HEK293 (cell line): ENCODE measurements around the gene GALNS.

Experiments
- CTCF ChIA-PET: fragments of 350-600 bp; formaldehyde crosslinking; extraction: SDS; loops from one replicate; lab custom pipeline; 2021; ENCODE audit warnings: antibody characterized with exemption; lab: Yijun Ruan, JAX
- POLR2A ChIA-PET: fragments of 300-600 bp; formaldehyde crosslinking; extraction: SDS; loops from one replicate; lab custom pipeline; 2020; ENCODE audit warnings: antibody characterized with exemption, inconsistent platforms; lab: Yijun Ruan, JAX
- H3K27ac ChIP-seq: fragments of 200-500 bp; sonication (Bioruptor generic); 2 replicates; pipeline ENCODE4 v1.5.1; 2014; ENCODE audit warnings: low read depth, low read length, control low read depth, inconsistent platforms; ENCODE audit errors: extremely low read depth
- H3K36me3 ChIP-seq, 2 experiments: fragments of 200-500 bp in 1 of 2; sonication (Bioruptor generic) in 1 of 2; 1 replicate in 1 of 2; 2 replicates in 1 of 2; pipeline ENCODE4 v1.5.1; 2014 to 2017; ENCODE audit warnings: inconsistent platforms in 2 of 2, low read length in 2 of 2; ENCODE audit not compliant: control insufficient read depth in 2 of 2, insufficient read depth in 1 of 2
- H3K4me1 ChIP-seq: fragments of 200-500 bp; sonication (Bioruptor generic); 2 replicates; pipeline ENCODE4 v1.5.1; 2014; ENCODE audit warnings: mild to moderate bottlenecking, low read length, inconsistent platforms; ENCODE audit not compliant: control insufficient read depth, insufficient read depth
- H3K4me3 ChIP-seq: 2 replicates; pipeline ENCODE4 v1.5.1; 2011; ENCODE audit warnings: low read depth, mild to moderate bottlenecking, control low read depth, low read length, moderate library complexity
- H3K9me3 ChIP-seq: fragments of 200-500 bp; sonication (Bioruptor generic); 2 replicates; pipeline ENCODE4 v1.5.1; 2014; ENCODE audit warnings: low read depth, low read length, inconsistent platforms; ENCODE audit not compliant: control insufficient read depth, insufficient read depth
- GLI2 ChIP-seq: fragments of 450-650 bp; formaldehyde crosslinking; IDR thresholded peaks from 2 replicates; pipeline ENCODE4; 2017; ENCODE audit warnings: missing biosample characterization, missing genetic modification characterization, low read depth, borderline replicate concordance
- GLIS1 ChIP-seq: fragments of 450-650 bp; formaldehyde crosslinking; IDR thresholded peaks from 2 replicates; pipeline ENCODE4 v1.5.1; 2016; ENCODE audit warnings: missing biosample characterization, missing genetic modification characterization
- HOXA7 ChIP-seq: sonication (generic); formaldehyde crosslinking; IDR thresholded peaks from 2 replicates; pipeline ENCODE4 v1.8.1; 2022; ENCODE audit warnings: missing genetic modification reagents, borderline replicate concordance
- SCRT2 ChIP-seq: fragments of 450-650 bp; formaldehyde crosslinking; IDR thresholded peaks from 2 replicates; pipeline ENCODE4 v1.5.1; 2016; ENCODE audit warnings: missing biosample characterization, missing genetic modification characterization
- SP3 ChIP-seq: fragments of 450-650 bp; formaldehyde crosslinking; IDR thresholded peaks from 2 replicates; pipeline ENCODE4 v1.5.1; 2016; ENCODE audit warnings: missing biosample characterization, missing genetic modification characterization
- ZEB2 ChIP-seq: fragments of 450-650 bp; formaldehyde crosslinking; IDR thresholded peaks from 2 replicates; pipeline ENCODE4 v1.5.1; 2016; ENCODE audit warnings: missing biosample characterization, missing genetic modification characterization
- ZNF132 ChIP-seq: fragments of 450-650 bp; formaldehyde crosslinking; IDR thresholded peaks from 2 replicates; pipeline ENCODE4 v1.5.1; 2017; ENCODE audit warnings: missing biosample characterization, missing genetic modification characterization, borderline replicate concordance
- ZNF221 ChIP-seq: fragments of 450-650 bp; formaldehyde crosslinking; IDR thresholded peaks from 2 replicates; pipeline ENCODE4 v1.5.1; 2017; ENCODE audit warnings: missing biosample characterization, missing genetic modification characterization, borderline replicate concordance
- ZNF223 ChIP-seq: fragments of 450-650 bp; formaldehyde crosslinking; IDR thresholded peaks from 2 replicates; pipeline ENCODE4 v1.5.1; 2016; ENCODE audit warnings: missing biosample characterization, missing genetic modification characterization
- ZNF311 ChIP-seq: fragments of 450-650 bp; formaldehyde crosslinking; IDR thresholded peaks from 2 replicates; pipeline ENCODE4 v1.5.1; 2017; ENCODE audit warnings: missing biosample characterization, missing genetic modification characterization, borderline replicate concordance
- ZNF394 ChIP-seq: fragments of 450-650 bp; formaldehyde crosslinking; IDR thresholded peaks from 2 replicates; pipeline ENCODE4 v1.5.1; 2016; ENCODE audit warnings: missing biosample characterization, missing genetic modification characterization, mild to moderate bottlenecking, moderate library complexity, borderline replicate concordance
- ZNF621 ChIP-seq: fragments of 450-650 bp; formaldehyde crosslinking; IDR thresholded peaks from 2 replicates; pipeline ENCODE4 v1.5.1; 2017; ENCODE audit warnings: missing biosample characterization, missing genetic modification characterization
- ZNF670 ChIP-seq: fragments of 450-650 bp; formaldehyde crosslinking; IDR thresholded peaks from 2 replicates; pipeline ENCODE4 v1.5.1; 2016; ENCODE audit warnings: missing biosample characterization, missing genetic modification characterization, low read depth
- ZNF792 ChIP-seq: fragments of 450-650 bp; formaldehyde crosslinking; IDR thresholded peaks from 2 replicates; pipeline ENCODE4 v1.5.1; 2016; ENCODE audit warnings: missing biosample characterization, missing genetic modification characterization
- TF ChIP-seq, protein P1 (sequence below): fragments of 450-650 bp; formaldehyde crosslinking; IDR thresholded peaks from 2 replicates; pipeline ENCODE4 v1.5.1; 2016; ENCODE audit warnings: missing biosample characterization, missing genetic modification characterization
- TF ChIP-seq, protein P2 (sequence below): fragments of 450-650 bp; formaldehyde crosslinking; IDR thresholded peaks from 2 replicates; pipeline ENCODE4 v1.5.1; 2016; ENCODE audit warnings: missing biosample characterization, missing genetic modification characterization
- TF ChIP-seq, protein P3 (sequence below): fragments of 450-650 bp; formaldehyde crosslinking; IDR thresholded peaks from 2 replicates; pipeline ENCODE4 v1.5.1; 2016; ENCODE audit warnings: missing biosample characterization, missing genetic modification characterization
- TF ChIP-seq, protein P4 (sequence below): fragments of 450-650 bp; formaldehyde crosslinking; IDR thresholded peaks from 2 replicates; pipeline ENCODE4 v1.5.1; 2017; ENCODE audit warnings: missing biosample characterization, missing genetic modification characterization
- TF ChIP-seq, protein P5 (sequence below): fragments of 450-650 bp; formaldehyde crosslinking; conservative IDR thresholded peaks from 2 replicates; pipeline ENCODE4 v1.5.1; 2016; ENCODE audit warnings: low read depth, missing biosample characterization, missing genetic modification characterization
- TF ChIP-seq, protein P6 (sequence below): fragments of 450-650 bp; formaldehyde crosslinking; IDR thresholded peaks from 2 replicates; pipeline ENCODE4 v1.5.1; 2016; ENCODE audit warnings: missing biosample characterization, missing genetic modification characterization

Gene GALNS, protein sequence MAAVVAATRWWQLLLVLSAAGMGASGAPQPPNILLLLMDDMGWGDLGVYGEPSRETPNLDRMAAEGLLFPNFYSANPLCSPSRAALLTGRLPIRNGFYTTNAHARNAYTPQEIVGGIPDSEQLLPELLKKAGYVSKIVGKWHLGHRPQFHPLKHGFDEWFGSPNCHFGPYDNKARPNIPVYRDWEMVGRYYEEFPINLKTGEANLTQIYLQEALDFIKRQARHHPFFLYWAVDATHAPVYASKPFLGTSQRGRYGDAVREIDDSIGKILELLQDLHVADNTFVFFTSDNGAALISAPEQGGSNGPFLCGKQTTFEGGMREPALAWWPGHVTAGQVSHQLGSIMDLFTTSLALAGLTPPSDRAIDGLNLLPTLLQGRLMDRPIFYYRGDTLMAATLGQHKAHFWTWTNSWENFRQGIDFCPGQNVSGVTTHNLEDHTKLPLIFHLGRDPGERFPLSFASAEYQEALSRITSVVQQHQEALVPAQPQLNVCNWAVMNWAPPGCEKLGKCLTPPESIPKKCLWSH

DNA sequence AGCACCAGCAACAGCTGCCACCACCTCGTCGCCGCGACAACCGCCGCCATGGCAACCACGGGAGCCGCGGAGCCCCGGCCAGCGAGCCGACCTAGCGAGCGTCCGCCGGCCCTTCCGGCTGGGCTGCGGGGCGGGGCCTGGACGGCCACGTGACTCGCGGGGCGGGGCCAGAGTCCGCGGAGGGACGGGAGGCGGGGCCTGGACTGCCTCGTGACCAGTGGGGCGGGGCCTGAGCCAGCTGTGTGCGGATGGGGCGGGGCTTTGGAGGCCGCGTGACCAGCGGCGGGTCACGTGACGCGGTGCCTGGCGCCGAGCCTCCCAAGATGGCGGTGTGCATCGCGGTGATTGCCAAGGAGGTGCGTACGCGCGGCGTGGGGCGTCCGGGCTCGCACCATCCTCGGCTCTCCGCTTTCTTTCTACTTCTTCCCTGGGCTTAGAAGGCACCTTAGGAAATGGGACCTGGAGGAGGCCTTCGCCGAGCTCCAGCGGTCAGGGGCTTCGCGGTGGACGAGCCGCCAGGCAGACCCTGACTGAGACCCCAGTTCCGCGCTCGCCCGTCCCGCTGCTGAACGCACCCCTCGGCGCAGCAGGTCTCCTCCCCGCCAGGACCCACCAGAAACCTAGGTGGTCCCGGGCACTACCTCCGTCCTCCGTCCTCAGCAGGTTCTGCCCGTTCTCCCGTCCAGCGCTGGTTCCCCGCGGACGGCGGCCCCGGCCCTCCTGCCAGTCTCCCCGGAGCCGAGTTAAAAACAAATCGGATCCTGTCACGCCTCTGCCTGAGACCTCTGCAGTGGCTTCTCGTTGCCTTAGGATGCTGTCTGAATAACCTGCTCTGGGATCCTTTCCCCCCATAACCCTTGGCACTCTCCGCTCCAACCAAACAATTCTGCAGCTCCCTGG lies at the start of gene GALNS, which contains the start of gene TRAPPC2L:
Gene GALNS (minus strand): TSS at position 120 of the 900 bp plus-strand sequence. CDS start 70 bp downstream, at position 50.
Gene TRAPPC2L (plus strand): TSS at position 300 of the 900 bp plus-strand sequence. CDS start 24 bp downstream, at position 324.
- peak within 1 kb of the TSS; percentile 10; the same call in 1 of the 2 replicates for H3K27ac ChIP-seq
- no peaks in the 10 kb centered on the region for H3K9me3 ChIP-seq
- POLR2A ChIA-PET, result interaction anchor here (0.5 to 2.1 kb wide), 5 partner anchors 11 to 341 kb away, joined by 3 to 23 read pairs (median 3); partner anchors contain the start of genes ACSF3 and APRT
- CTCF ChIA-PET, result interaction anchor here (0.5 to 1.8 kb wide), 13 partner anchors 10 to 310 kb away, joined by 3 to 8 read pairs (median 3); partner anchors contain the start of gene APRT
- H3K36me3 ChIP-seq, result peaks cover 0 to 40% of the 10 kb centered on the region in 2 experiments; a peak in 1 of 3 replicates
- H3K4me1 ChIP-seq, result no peaks in the 10 kb centered on the region
- peak within 1 kb of the TSS; percentile 94 for H3K4me3 ChIP-seq
- no peak for TF ChIP-seq ZEB2 (tag by site-specific recombination)
- no peak for TF ChIP-seq ZNF670 (tag by site-specific recombination)
- no peak for TF ChIP-seq ZNF394 (tag by site-specific recombination)
- no peak for TF ChIP-seq GLI2 (tag by site-specific recombination)
- TF ChIP-seq, protein P1, sequence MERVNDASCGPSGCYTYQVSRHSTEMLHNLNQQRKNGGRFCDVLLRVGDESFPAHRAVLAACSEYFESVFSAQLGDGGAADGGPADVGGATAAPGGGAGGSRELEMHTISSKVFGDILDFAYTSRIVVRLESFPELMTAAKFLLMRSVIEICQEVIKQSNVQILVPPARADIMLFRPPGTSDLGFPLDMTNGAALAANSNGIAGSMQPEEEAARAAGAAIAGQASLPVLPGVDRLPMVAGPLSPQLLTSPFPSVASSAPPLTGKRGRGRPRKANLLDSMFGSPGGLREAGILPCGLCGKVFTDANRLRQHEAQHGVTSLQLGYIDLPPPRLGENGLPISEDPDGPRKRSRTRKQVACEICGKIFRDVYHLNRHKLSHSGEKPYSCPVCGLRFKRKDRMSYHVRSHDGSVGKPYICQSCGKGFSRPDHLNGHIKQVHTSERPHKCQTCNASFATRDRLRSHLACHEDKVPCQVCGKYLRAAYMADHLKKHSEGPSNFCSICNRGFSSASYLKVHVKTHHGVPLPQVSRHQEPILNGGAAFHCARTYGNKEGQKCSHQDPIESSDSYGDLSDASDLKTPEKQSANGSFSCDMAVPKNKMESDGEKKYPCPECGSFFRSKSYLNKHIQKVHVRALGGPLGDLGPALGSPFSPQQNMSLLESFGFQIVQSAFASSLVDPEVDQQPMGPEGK (tag by site-specific recombination), result 0 out of 2 replicates have a peak, but pooled peaks have one; percentile 23
- peak; percentile 34; the same call in 1 of the 2 replicates for TF ChIP-seq GLIS1 (tag by site-specific recombination)
- TF ChIP-seq ZNF221 (tag by site-specific recombination), result no peak
- TF ChIP-seq, protein P2, sequence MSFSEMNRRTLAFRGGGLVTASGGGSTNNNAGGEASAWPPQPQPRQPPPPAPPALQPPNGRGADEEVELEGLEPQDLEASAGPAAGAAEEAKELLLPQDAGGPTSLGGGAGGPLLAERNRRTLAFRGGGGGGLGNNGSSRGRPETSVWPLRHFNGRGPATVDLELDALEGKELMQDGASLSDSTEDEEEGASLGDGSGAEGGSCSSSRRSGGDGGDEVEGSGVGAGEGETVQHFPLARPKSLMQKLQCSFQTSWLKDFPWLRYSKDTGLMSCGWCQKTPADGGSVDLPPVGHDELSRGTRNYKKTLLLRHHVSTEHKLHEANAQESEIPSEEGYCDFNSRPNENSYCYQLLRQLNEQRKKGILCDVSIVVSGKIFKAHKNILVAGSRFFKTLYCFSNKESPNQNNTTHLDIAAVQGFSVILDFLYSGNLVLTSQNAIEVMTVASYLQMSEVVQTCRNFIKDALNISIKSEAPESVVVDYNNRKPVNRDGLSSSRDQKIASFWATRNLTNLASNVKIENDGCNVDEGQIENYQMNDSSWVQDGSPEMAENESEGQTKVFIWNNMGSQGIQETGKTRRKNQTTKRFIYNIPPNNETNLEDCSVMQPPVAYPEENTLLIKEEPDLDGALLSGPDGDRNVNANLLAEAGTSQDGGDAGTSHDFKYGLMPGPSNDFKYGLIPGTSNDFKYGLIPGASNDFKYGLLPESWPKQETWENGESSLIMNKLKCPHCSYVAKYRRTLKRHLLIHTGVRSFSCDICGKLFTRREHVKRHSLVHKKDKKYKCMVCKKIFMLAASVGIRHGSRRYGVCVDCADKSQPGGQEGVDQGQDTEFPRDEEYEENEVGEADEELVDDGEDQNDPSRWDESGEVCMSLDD (tag by site-specific recombination), result 0 out of 2 replicates have a peak, but pooled peaks have one; percentile 20
- TF ChIP-seq, protein P3, sequence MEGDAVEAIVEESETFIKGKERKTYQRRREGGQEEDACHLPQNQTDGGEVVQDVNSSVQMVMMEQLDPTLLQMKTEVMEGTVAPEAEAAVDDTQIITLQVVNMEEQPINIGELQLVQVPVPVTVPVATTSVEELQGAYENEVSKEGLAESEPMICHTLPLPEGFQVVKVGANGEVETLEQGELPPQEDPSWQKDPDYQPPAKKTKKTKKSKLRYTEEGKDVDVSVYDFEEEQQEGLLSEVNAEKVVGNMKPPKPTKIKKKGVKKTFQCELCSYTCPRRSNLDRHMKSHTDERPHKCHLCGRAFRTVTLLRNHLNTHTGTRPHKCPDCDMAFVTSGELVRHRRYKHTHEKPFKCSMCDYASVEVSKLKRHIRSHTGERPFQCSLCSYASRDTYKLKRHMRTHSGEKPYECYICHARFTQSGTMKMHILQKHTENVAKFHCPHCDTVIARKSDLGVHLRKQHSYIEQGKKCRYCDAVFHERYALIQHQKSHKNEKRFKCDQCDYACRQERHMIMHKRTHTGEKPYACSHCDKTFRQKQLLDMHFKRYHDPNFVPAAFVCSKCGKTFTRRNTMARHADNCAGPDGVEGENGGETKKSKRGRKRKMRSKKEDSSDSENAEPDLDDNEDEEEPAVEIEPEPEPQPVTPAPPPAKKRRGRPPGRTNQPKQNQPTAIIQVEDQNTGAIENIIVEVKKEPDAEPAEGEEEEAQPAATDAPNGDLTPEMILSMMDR (tag by site-specific recombination), result no peak
- TF ChIP-seq, protein P4, sequence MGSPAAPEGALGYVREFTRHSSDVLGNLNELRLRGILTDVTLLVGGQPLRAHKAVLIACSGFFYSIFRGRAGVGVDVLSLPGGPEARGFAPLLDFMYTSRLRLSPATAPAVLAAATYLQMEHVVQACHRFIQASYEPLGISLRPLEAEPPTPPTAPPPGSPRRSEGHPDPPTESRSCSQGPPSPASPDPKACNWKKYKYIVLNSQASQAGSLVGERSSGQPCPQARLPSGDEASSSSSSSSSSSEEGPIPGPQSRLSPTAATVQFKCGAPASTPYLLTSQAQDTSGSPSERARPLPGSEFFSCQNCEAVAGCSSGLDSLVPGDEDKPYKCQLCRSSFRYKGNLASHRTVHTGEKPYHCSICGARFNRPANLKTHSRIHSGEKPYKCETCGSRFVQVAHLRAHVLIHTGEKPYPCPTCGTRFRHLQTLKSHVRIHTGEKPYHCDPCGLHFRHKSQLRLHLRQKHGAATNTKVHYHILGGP, result no peak
- TF ChIP-seq SP3 (tag by site-specific recombination), result peak; percentile 78
- TF ChIP-seq, protein P5, sequence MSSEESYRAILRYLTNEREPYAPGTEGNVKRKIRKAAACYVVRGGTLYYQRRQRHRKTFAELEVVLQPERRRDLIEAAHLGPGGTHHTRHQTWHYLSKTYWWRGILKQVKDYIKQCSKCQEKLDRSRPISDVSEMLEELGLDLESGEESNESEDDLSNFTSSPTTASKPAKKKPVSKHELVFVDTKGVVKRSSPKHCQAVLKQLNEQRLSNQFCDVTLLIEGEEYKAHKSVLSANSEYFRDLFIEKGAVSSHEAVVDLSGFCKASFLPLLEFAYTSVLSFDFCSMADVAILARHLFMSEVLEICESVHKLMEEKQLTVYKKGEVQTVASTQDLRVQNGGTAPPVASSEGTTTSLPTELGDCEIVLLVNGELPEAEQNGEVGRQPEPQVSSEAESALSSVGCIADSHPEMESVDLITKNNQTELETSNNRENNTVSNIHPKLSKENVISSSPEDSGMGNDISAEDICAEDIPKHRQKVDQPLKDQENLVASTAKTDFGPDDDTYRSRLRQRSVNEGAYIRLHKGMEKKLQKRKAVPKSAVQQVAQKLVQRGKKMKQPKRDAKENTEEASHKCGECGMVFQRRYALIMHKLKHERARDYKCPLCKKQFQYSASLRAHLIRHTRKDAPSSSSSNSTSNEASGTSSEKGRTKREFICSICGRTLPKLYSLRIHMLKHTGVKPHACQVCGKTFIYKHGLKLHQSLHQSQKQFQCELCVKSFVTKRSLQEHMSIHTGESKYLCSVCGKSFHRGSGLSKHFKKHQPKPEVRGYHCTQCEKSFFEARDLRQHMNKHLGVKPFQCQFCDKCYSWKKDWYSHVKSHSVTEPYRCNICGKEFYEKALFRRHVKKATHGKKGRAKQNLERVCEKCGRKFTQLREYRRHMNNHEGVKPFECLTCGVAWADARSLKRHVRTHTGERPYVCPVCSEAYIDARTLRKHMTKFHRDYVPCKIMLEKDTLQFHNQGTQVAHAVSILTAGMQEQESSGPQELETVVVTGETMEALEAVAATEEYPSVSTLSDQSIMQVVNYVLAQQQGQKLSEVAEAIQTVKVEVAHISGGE (tag by site-specific recombination), result peak; percentile 25; the same call in 1 of the 2 replicates
- TF ChIP-seq, protein P6, sequence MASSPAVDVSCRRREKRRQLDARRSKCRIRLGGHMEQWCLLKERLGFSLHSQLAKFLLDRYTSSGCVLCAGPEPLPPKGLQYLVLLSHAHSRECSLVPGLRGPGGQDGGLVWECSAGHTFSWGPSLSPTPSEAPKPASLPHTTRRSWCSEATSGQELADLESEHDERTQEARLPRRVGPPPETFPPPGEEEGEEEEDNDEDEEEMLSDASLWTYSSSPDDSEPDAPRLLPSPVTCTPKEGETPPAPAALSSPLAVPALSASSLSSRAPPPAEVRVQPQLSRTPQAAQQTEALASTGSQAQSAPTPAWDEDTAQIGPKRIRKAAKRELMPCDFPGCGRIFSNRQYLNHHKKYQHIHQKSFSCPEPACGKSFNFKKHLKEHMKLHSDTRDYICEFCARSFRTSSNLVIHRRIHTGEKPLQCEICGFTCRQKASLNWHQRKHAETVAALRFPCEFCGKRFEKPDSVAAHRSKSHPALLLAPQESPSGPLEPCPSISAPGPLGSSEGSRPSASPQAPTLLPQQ, result peak; percentile 56; the same call in 1 of the 2 replicates
- TF ChIP-seq ZNF792, result no peak; the same call in 1 of the 2 replicates
- no peak for TF ChIP-seq SCRT2 (tag by site-specific recombination)
- no peak for TF ChIP-seq HOXA7 (CRISPR knock-in tag)
- no peak for TF ChIP-seq ZNF132
- TF ChIP-seq ZNF311, result no peak
- no peak for TF ChIP-seq ZNF621 (tag by site-specific recombination)
- TF ChIP-seq ZNF223 (tag by site-specific recombination), result no peak
